GM12878 (cell line): Measurements from ENCODE around the gene GRK2. TPM values are rescaled to one million over a fixed set of nuclear protein-coding genes. Genes with fewer than 3 reads are reported as not detected.

Source experiments
- ATAC-seq: fragments of 200-7000 bp; cut with Tn5 transposase; 3 replicates; pipeline ENCODE4 v1.9.1; 2020; ENCODE audit warnings: mild to moderate bottlenecking, moderate library complexity
- BruUV-seq: library from RNA; stranded (reverse); fragments of 400-500 nt; replicated peaks from 2 replicates; lab custom pipeline; 2021; lab: Mats Ljungman, UMichigan
- CTCF ChIA-PET: fragments of 300-600 bp; sonication (Branson Sonifier 250); formaldehyde crosslinking; extraction: SDS; loops from one replicate; lab custom pipeline; 2021; ENCODE audit warnings: inconsistent platforms; lab: Yijun Ruan, JAX
- POLR2A ChIA-PET: fragments of 350-600 bp; formaldehyde crosslinking; extraction: SDS; loops from one replicate; lab custom pipeline; 2021; ENCODE audit warnings: inconsistent platforms; lab: Charles Lee
- RAD21 ChIA-PET: fragments of 300-600 bp; sonication (Branson Sonifier 250); formaldehyde crosslinking; loops from one replicate; lab custom pipeline; 2023; ENCODE audit warnings: antibody characterized with exemption; ENCODE audit not compliant: unreplicated experiment; lab: Charles Lee
- SMC1A ChIA-PET: fragments of 300-600 bp; sonication (Branson Sonifier 250); formaldehyde crosslinking; loops from one replicate; lab custom pipeline; 2023; ENCODE audit not compliant: unreplicated experiment, uncharacterized antibody; lab: Charles Lee
- DNase-seq: peaks from one replicate; pipeline ENCODE4 v3.0.0-alpha.2; 2011; ENCODE audit warnings: low read depth, low spot score
- FAIRE-seq: peaks from 3 replicates; lab custom pipeline; 2011; peaks lifted over from hg19 to GRCh38; lab: Jason Lieb, UNC
- H2AFZ ChIP-seq: 2 replicates; pipeline ENCODE4 v1.6.0; 2011; ENCODE audit warnings: low read depth, low read length, control low read depth; ENCODE audit not compliant: control insufficient read depth
- H3K27ac ChIP-seq: 2 replicates; pipeline ENCODE4 v1.5.1; 2011; ENCODE audit warnings: control low read depth; ENCODE audit not compliant: control insufficient read depth, insufficient read depth
- H3K27me3 ChIP-seq, 2 experiments: replicated peaks in 1 of 2; 2 replicates each; pipeline versions ENCODE4 v1.6.0 to v1.6.1; 2011; ENCODE audit warnings: low read length in 1 of 2; ENCODE audit not compliant: control insufficient read depth in 2 of 2, insufficient read depth in 2 of 2
- H3K36me3 ChIP-seq, 2 experiments: 2 replicates each; pipeline ENCODE4 v1.5.1; 2011; ENCODE audit warnings: low read length in 1 of 2; ENCODE audit not compliant: control insufficient read depth in 2 of 2, insufficient read depth in 2 of 2
- H3K4me1 ChIP-seq: 2 replicates; pipeline ENCODE4 v1.6.1; 2011; ENCODE audit warnings: mild to moderate bottlenecking, low read length, moderate library complexity, mixed read lengths; ENCODE audit not compliant: control insufficient read depth, insufficient read depth
- H3K4me2 ChIP-seq: 2 replicates; pipeline ENCODE4 v1.6.0; 2011; ENCODE audit warnings: control low read depth; ENCODE audit not compliant: control insufficient read depth, insufficient read depth
- H3K4me3 ChIP-seq: fragments of 200-600 bp; sonication (generic); 2 replicates; pipeline ENCODE4 v1.5.1; 2016
- H3K79me2 ChIP-seq: 2 replicates; pipeline ENCODE4 v1.6.0; 2011; ENCODE audit warnings: low read length; ENCODE audit not compliant: control insufficient read depth, insufficient read depth
- H3K9ac ChIP-seq: 2 replicates; pipeline ENCODE4 v1.8.0; 2011; ENCODE audit warnings: low read length, control low read depth, mixed read lengths; ENCODE audit not compliant: control insufficient read depth, insufficient read depth
- H3K9me3 ChIP-seq: replicated peaks from 3 replicates; pipeline ENCODE4 v1.5.1; 2011; ENCODE audit warnings: mild to moderate bottlenecking, low read length; ENCODE audit not compliant: control insufficient read depth, insufficient read depth
- H4K20me1 ChIP-seq: 2 replicates; pipeline ENCODE4 v1.6.0; 2011; ENCODE audit not compliant: control insufficient read depth, insufficient read depth
- CBX5 ChIP-seq: sonication (generic); IDR thresholded peaks from 2 replicates; pipeline ENCODE4 v1.6.1; 2016; ENCODE audit warnings: low read depth, moderate library complexity, mild to moderate bottlenecking, inconsistent platforms
- E2F4 ChIP-seq: IDR thresholded peaks from 2 replicates; pipeline ENCODE4 v1.6.1; 2012; ENCODE audit warnings: low read depth, low read length, improper control_type of control experiment
- EGR1 ChIP-seq, 2 experiments: IDR thresholded peaks; 1 replicate in 1 of 2; 2 replicates in 1 of 2; pipeline ENCODE4 v1.6.1; 2011 to 2012; ENCODE audit warnings: low read depth in 2 of 2, low read length in 2 of 2, borderline replicate concordance in 1 of 2, mild to moderate bottlenecking in 1 of 2, moderate library complexity in 1 of 2
- IKZF1 ChIP-seq: fragments of 450-650 bp; conservative IDR thresholded peaks from 2 replicates; pipeline ENCODE4 v1.6.1; 2017; ENCODE audit warnings: antibody characterized with exemption, mild to moderate bottlenecking
- KAT2A ChIP-seq: conservative IDR thresholded peaks from 2 replicates; pipeline ENCODE4 v1.6.1; 2011; ENCODE audit warnings: low read depth, low read length; ENCODE audit not compliant: control insufficient read depth
- KLF5 ChIP-seq: fragments of 450-650 bp; IDR thresholded peaks from 2 replicates; pipeline ENCODE4 v1.6.1; 2014; ENCODE audit warnings: mild to moderate bottlenecking; ENCODE audit not compliant: partially characterized antibody
- LARP7 ChIP-seq: fragments of 450-650 bp; IDR thresholded peaks from 2 replicates; pipeline ENCODE4 v1.6.1; 2017; ENCODE audit warnings: mild to moderate bottlenecking
- MAX ChIP-seq: IDR thresholded peaks from 2 replicates; pipeline ENCODE4 v1.6.1; 2012; ENCODE audit warnings: low read depth, low read length, improper control_type of control experiment
- MYC ChIP-seq: IDR thresholded peaks from 2 replicates; pipeline ENCODE4 v1.6.1; 2011; ENCODE audit warnings: mild to moderate bottlenecking, low read length, moderate library complexity, inconsistent platforms; ENCODE audit not compliant: insufficient read depth, insufficient replicate concordance, insufficient read length, severe bottlenecking
- NFXL1 ChIP-seq: fragments of 450-650 bp; IDR thresholded peaks from 2 replicates; pipeline ENCODE4 v1.6.1; 2017; ENCODE audit warnings: antibody characterized with exemption, mild to moderate bottlenecking, borderline replicate concordance
- TAF1 ChIP-seq: IDR thresholded peaks from 2 replicates; pipeline ENCODE4 v1.6.1; 2011; ENCODE audit warnings: mild to moderate bottlenecking, low read depth, low read length, borderline replicate concordance
- TCF3 ChIP-seq: IDR thresholded peaks from 2 replicates; pipeline ENCODE4 v1.6.1; 2012; ENCODE audit warnings: low read depth, mild to moderate bottlenecking, low read length, borderline replicate concordance; ENCODE audit not compliant: insufficient read depth
- ZNF274 ChIP-seq: IDR thresholded peaks from one replicate; pipeline ENCODE4 v1.8.0; 2011; ENCODE audit not compliant: insufficient read length, insufficient read depth
- WGBS: methylation state at CpG from one replicate; pipeline ENCODE4 v1.1.6; 2016; ENCODE audit warnings: low lambda C conversion rate; ENCODE audit not compliant: insufficient replicate concordance, insufficient coverage; ENCODE audit errors: missing lambda C conversion rate; 5-methylcytosine and 5-hydroxymethylcytosine counted together
- in situ Hi-C: fragments of 300-500 bp; cut with MboI; formaldehyde crosslinking; loops from 9 replicates; pipeline ENCODE4 v1.14.3; 2018; ENCODE audit warnings: mixed read lengths
- intact Hi-C: fragments of 100-400 bp; cut with micrococcal nuclease; formaldehyde crosslinking; loops from one replicate; pipeline ENCODE4 v1.14.2; 2022; ENCODE audit not compliant: unreplicated experiment
- polyA plus RNA-seq, 11 experiments: library from polyadenylated mRNA; depleted of rRNA in 4 of 11; unstranded in 6 of 11; stranded (reverse) in 5 of 11; fragments of >200 nt; fragmentation: Nextera tagmentation in 4 of 11; fragmentation: Illumina TruSeq in 1 of 11; extraction: Ambion mirVana in 4 of 11; extraction: Trizol in 1 of 11; gene quantifications; 1 replicate in 1 of 11; 2 replicates in 10 of 11; pipeline versions ENCODE4 v1.2.1 to v1.2.3, GENCODE V29; 2011 to 2016; ENCODE audit warnings: inconsistent platforms in 2 of 11, missing spikeins in 2 of 11, low read depth in 1 of 11
- total RNA-seq, 4 experiments: library from RNA; depleted of rRNA in 3 of 4; stranded (reverse); fragments of >200 nt in 3 of 4; fragmentation: Illumina TruSeq in 1 of 4; extraction: Trizol in 1 of 4; gene quantifications; 2 replicates each; pipeline versions ENCODE4 v1.2.1 to v1.2.3, GENCODE V29; 2013 to 2021

The GRK2 gene
- total and polyA plus RNA-seq, 10 of the 15 experiments (the other 5 are each of a cell fraction or from before 2014, with no cell fraction given) = 1.0 to 160 (median 66.1) TPM

- Histone ChIP-seq H3K4me1 (peaks cover 8% of the 10 kb centered on the region; the same call in 1 of the 2 replicates), H3K36me3 (peaks cover 0 to 4% of the 10 kb centered on the region in 2 experiments; a peak in 1 of 4 replicates), H4K20me1 (no peaks in the 10 kb centered on the region), H3K27me3 (no peaks in the 10 kb centered on the region), H3K4me2 (no peak overlapping the region), H3K4me3 (no peak overlapping the region), H3K27ac (no peak overlapping the region), H3K9me3 (no peaks in the 10 kb centered on the region), H2AFZ (no peak overlapping the region), H3K79me2 (peaks cover 37% of the 10 kb centered on the region), H3K9ac (no peak overlapping the region)
- FAIRE-seq = no peak
- intact Hi-C loops (no loop called here), in situ Hi-C loops (no loop called here)
- RAD21 ChIA-PET = interaction anchor here (1.0 to 1.4 kb wide), 3 partner anchors 25 to 143 kb away, joined by 4 to 5 read pairs (median 4); no protein-coding TSS in a partner anchor
- 100% methylated on average over 1 of the region's 1 CpG for WGBS
- no peak for TF ChIP-seq TAF1
- no peak for ATAC-seq
- CTCF ChIA-PET = interaction anchor here (1.0 to 1.9 kb wide), 2 partner anchors 24 to 69 kb away, joined by 3 to 5 read pairs; no protein-coding TSS in a partner anchor
- POLR2A ChIA-PET = no interaction called here
- no TSS peak for BruUV-seq
- DNase-seq = no peak
- SMC1A ChIA-PET = interaction anchor here (0.7 to 1.2 kb wide), 2 partner anchors 119 to 153 kb away, joined by 3 to 4 read pairs; no protein-coding TSS in a partner anchor
Observed at GRCh38 chr11:67237574-67237973, 28.7 kb upstream of the GRK2 start.

GRCh38 chr11:67238894-67239782 is 27.1 kb upstream of the GRK2 start:
- H3K4me1 ChIP-seq = peaks cover 17% of the 10 kb centered on the region
- peak overlapping the region; percentile 73 for H3K4me2 ChIP-seq
- RAD21 ChIA-PET = interaction anchor here (0.5 to 2.5 kb wide), 22 partner anchors 9 to 165 kb away, joined by 3 to 8 read pairs (median 5); partner anchors contain the start of genes POLD4 and PPP1CA
- no TSS peak for BruUV-seq
- H2AFZ ChIP-seq = no peak overlapping the region
- peaks cover 4% of the 10 kb centered on the region; the same call in 1 of the 2 replicates for H4K20me1 ChIP-seq
- FAIRE-seq (no peak), ATAC-seq (no peak), DNase-seq (no peak)
- peaks cover 50% of the 10 kb centered on the region for H3K79me2 ChIP-seq
- H3K9me3 ChIP-seq = no peaks in the 10 kb centered on the region
- H3K4me3 ChIP-seq = peak overlapping the region; percentile 89
- no peaks in the 10 kb centered on the region for H3K27me3 ChIP-seq
- intact Hi-C loops = no loop called here
- in situ Hi-C loops = no loop called here
- SMC1A ChIA-PET = interaction anchor here (0.7 to 1.7 kb wide), 12 partner anchors 10 to 165 kb away, joined by 3 to 13 read pairs (median 4); no protein-coding TSS in a partner anchor
- peak overlapping the region; percentile 90; the same call in 1 of the 2 replicates for H3K27ac ChIP-seq
- CTCF ChIA-PET = interaction anchor here (0.7 to 3.6 kb wide), 15 partner anchors 7 to 159 kb away, joined by 3 to 30 read pairs (median 4); partner anchors contain the start of gene POLD4
- peak overlapping the region; percentile 80 for H3K9ac ChIP-seq
- POLR2A ChIA-PET = interaction anchor here (0.6 to 2.6 kb wide), 18 partner anchors 15 to 397 kb away, joined by 3 to 13 read pairs (median 4); partner anchors contain the start of genes ANKRD13D, POLD4 and PPP1CA
- H3K36me3 ChIP-seq = peaks cover 0 to 18% of the 10 kb centered on the region in 2 experiments; a peak in 2 of 4 replicates
- 5% methylated on average over 10 of the region's 10 CpGs for WGBS
- TF ChIP-seq TCF3 = no peak
- TF ChIP-seq MYC = no peak
- no peak for TF ChIP-seq CBX5
- TF ChIP-seq E2F4 = no peak
- TF ChIP-seq NFXL1 = no peak
- no peak for TF ChIP-seq LARP7
- TF ChIP-seq KLF5 = no peak
- TF ChIP-seq ZNF274 = no peak
- no peak for TF ChIP-seq TAF1
- TF ChIP-seq KAT2A = no peak
- no peak for TF ChIP-seq MAX
- TF ChIP-seq EGR1 (IDR thresholded peaks at IDR 0.05; ENCODE audit: borderline replicate concordance in 1 of 2, low read depth in 2 of 2, low read length in 2 of 2) = no peak
- no peak for TF ChIP-seq IKZF1
